ENCODE results near the gene NEAT1.

Gene NEAT1

GRCh38 chr11:65422633-65423515 is at the start of gene NEAT1:
TSS of gene NEAT1 (plus strand) at chr11:65422798.
- peak within 1 kb of the TSS; percentile 94 for H3K4me3 ChIP-seq (ENCODE audit: low read length)
- no peak within 1 kb of the TSS for H2AFZ ChIP-seq (ENCODE audit: low read depth, low read length)
- no peaks in the 10 kb centered on the region for H3K27me3 ChIP-seq (ENCODE audit: insufficient read depth, low read length)
- H3K4me1 ChIP-seq (ENCODE audit: insufficient read depth, low read length), result peaks cover 45% of the 10 kb centered on the region
- H3K36me3 ChIP-seq (ENCODE audit: insufficient read depth, low read length), result peaks cover 24% of the 10 kb centered on the region
- no peaks in the 10 kb centered on the region for H3K9me3 ChIP-seq (ENCODE audit: low read length)

GRCh38 chr11:65373839-65374580 is 48.6 kb upstream of the NEAT1 start:
- Histone ChIP-seq H3K4me3 (ENCODE audit: low read length) (no peak overlapping the region), H3K27me3 (ENCODE audit: insufficient read depth, low read length) (peaks cover 7% of the 10 kb centered on the region), H3K9me3 (ENCODE audit: low read length) (no peaks in the 10 kb centered on the region), H2AFZ (ENCODE audit: low read depth, low read length) (no peak overlapping the region), H3K36me3 (ENCODE audit: insufficient read depth, low read length) (no peaks in the 10 kb centered on the region), H3K4me1 (ENCODE audit: insufficient read depth, low read length) (peaks cover 2% of the 10 kb centered on the region)

GRCh38 chr11:65375012-65375411 is 47.6 kb upstream of the NEAT1 start:
- Histone ChIP-seq H3K36me3 (ENCODE audit: insufficient read depth, low read length) (no peaks in the 10 kb centered on the region), H3K4me1 (ENCODE audit: insufficient read depth, low read length) (peaks cover 2% of the 10 kb centered on the region), H3K9me3 (ENCODE audit: low read length) (no peaks in the 10 kb centered on the region), H3K27me3 (ENCODE audit: insufficient read depth, low read length) (peaks cover 5% of the 10 kb centered on the region), H3K4me3 (ENCODE audit: low read length) (no peak overlapping the region), H2AFZ (ENCODE audit: low read depth, low read length) (no peak overlapping the region)

GRCh38 chr11:65376138-65376713 is 46.4 kb upstream of the NEAT1 start:
- H3K4me1 ChIP-seq (ENCODE audit: insufficient read depth, low read length), result peaks cover 2% of the 10 kb centered on the region
- no peaks in the 10 kb centered on the region for H3K9me3 ChIP-seq (ENCODE audit: low read length)
- peaks cover 5% of the 10 kb centered on the region for H3K27me3 ChIP-seq (ENCODE audit: insufficient read depth, low read length)
- H2AFZ ChIP-seq (ENCODE audit: low read depth, low read length), result no peak overlapping the region
- H3K36me3 ChIP-seq (ENCODE audit: insufficient read depth, low read length), result no peaks in the 10 kb centered on the region
- H3K4me3 ChIP-seq (ENCODE audit: low read length), result no peak overlapping the region

GRCh38 chr11:65377036-65377435 is 45.6 kb upstream of the NEAT1 start:
- H3K9me3 ChIP-seq (ENCODE audit: low read length), result no peaks in the 10 kb centered on the region
- peaks cover 5% of the 10 kb centered on the region for H3K27me3 ChIP-seq (ENCODE audit: insufficient read depth, low read length)
- H3K4me3 ChIP-seq (ENCODE audit: low read length), result no peak overlapping the region
- H3K36me3 ChIP-seq (ENCODE audit: insufficient read depth, low read length), result no peaks in the 10 kb centered on the region
- H3K4me1 ChIP-seq (ENCODE audit: insufficient read depth, low read length), result peaks cover 6% of the 10 kb centered on the region
- no peak overlapping the region for H2AFZ ChIP-seq (ENCODE audit: low read depth, low read length)

GRCh38 chr11:65377777-65378176 is 44.8 kb upstream of the NEAT1 start:
- H3K36me3 ChIP-seq (ENCODE audit: insufficient read depth, low read length), result no peaks in the 10 kb centered on the region
- H2AFZ ChIP-seq (ENCODE audit: low read depth, low read length), result no peak overlapping the region
- peaks cover 5% of the 10 kb centered on the region for H3K27me3 ChIP-seq (ENCODE audit: insufficient read depth, low read length)
- peaks cover 14% of the 10 kb centered on the region for H3K4me1 ChIP-seq (ENCODE audit: insufficient read depth, low read length)
- no peak overlapping the region for H3K4me3 ChIP-seq (ENCODE audit: low read length)
- H3K9me3 ChIP-seq (ENCODE audit: low read length), result no peaks in the 10 kb centered on the region

- Histone ChIP-seq H3K27me3 (ENCODE audit: insufficient read depth, low read length) (peaks cover 5% of the 10 kb centered on the region), H3K36me3 (ENCODE audit: insufficient read depth, low read length) (no peaks in the 10 kb centered on the region), H3K9me3 (ENCODE audit: low read length) (no peaks in the 10 kb centered on the region), H2AFZ (ENCODE audit: low read depth, low read length) (no peak overlapping the region), H3K4me3 (ENCODE audit: low read length) (no peak overlapping the region), H3K4me1 (ENCODE audit: insufficient read depth, low read length) (peaks cover 15% of the 10 kb centered on the region)
These were observed 44.2 kb upstream of the NEAT1 start for GRCh38 chr11:65378208-65378927.

- Histone ChIP-seq H2AFZ (ENCODE audit: low read depth, low read length) (no peak overlapping the region), H3K4me1 (ENCODE audit: insufficient read depth, low read length) (peaks cover 15% of the 10 kb centered on the region), H3K9me3 (ENCODE audit: low read length) (no peaks in the 10 kb centered on the region), H3K27me3 (ENCODE audit: insufficient read depth, low read length) (peaks cover 5% of the 10 kb centered on the region), H3K4me3 (ENCODE audit: low read length) (no peak overlapping the region), H3K36me3 (ENCODE audit: insufficient read depth, low read length) (no peaks in the 10 kb centered on the region)
These were observed 43.5 kb upstream of the NEAT1 start for GRCh38 chr11:65378928-65379638.

- Histone ChIP-seq H3K9me3 (ENCODE audit: low read length) (no peaks in the 10 kb centered on the region), H3K4me3 (ENCODE audit: low read length) (no peak overlapping the region), H2AFZ (ENCODE audit: low read depth, low read length) (no peak overlapping the region), H3K4me1 (ENCODE audit: insufficient read depth, low read length) (peaks cover 15% of the 10 kb centered on the region), H3K36me3 (ENCODE audit: insufficient read depth, low read length) (no peaks in the 10 kb centered on the region), H3K27me3 (ENCODE audit: insufficient read depth, low read length) (peaks cover 5% of the 10 kb centered on the region)
These were observed 42.7 kb upstream of the NEAT1 start for GRCh38 chr11:65379698-65380459.

- H3K4me3 ChIP-seq (ENCODE audit: low read length), result no peak overlapping the region
- H3K36me3 ChIP-seq (ENCODE audit: insufficient read depth, low read length), result no peaks in the 10 kb centered on the region
- H2AFZ ChIP-seq (ENCODE audit: low read depth, low read length), result no peak overlapping the region
- H3K9me3 ChIP-seq (ENCODE audit: low read length), result no peaks in the 10 kb centered on the region
- peaks cover 15% of the 10 kb centered on the region for H3K4me1 ChIP-seq (ENCODE audit: insufficient read depth, low read length)
- peaks cover 5% of the 10 kb centered on the region for H3K27me3 ChIP-seq (ENCODE audit: insufficient read depth, low read length)
These were observed 42.0 kb upstream of the NEAT1 start for GRCh38 chr11:65380460-65381119.

- H2AFZ ChIP-seq (ENCODE audit: low read depth, low read length), result peak overlapping the region; percentile 92
- no peak overlapping the region for H3K4me3 ChIP-seq (ENCODE audit: low read length)
- H3K36me3 ChIP-seq (ENCODE audit: insufficient read depth, low read length), result no peaks in the 10 kb centered on the region
- peaks cover 5% of the 10 kb centered on the region for H3K27me3 ChIP-seq (ENCODE audit: insufficient read depth, low read length)
- no peaks in the 10 kb centered on the region for H3K9me3 ChIP-seq (ENCODE audit: low read length)
- H3K4me1 ChIP-seq (ENCODE audit: insufficient read depth, low read length), result peaks cover 17% of the 10 kb centered on the region
These were observed 40.9 kb upstream of the NEAT1 start for GRCh38 chr11:65381716-65382032.

Measured in neuron (in vitro differentiated cells).